Measurements from ENCODE around the gene ATOH8. TPM values are rescaled to one million over a fixed set of nuclear protein-coding genes. Genes with fewer than 3 reads are reported as not detected.
A peak's percentile ranks its signal among the peaks of the same experiment; 100 is the strongest.

Gene ATOH8
- total and polyA plus RNA-seq, 2 donors (not counting 3 experiments of a cell fraction or from before 2014, with no cell fraction given): 10.3 to 12.8 TPM

- H4K20me1 ChIP-seq (replicated peaks; ENCODE audit: control insufficient read depth, extremely low read depth, insufficient read depth, low read length): no peaks in the 10 kb centered on the region
- H3K36me3 ChIP-seq (ENCODE audit: control insufficient read depth in 2 of 2, extremely low read depth in 1 of 2, insufficient read depth in 2 of 2, low read length in 2 of 2): no peaks in the 10 kb centered on the region
- H3K27me3 ChIP-seq (ENCODE audit: control insufficient read depth in 2 of 2, insufficient read depth in 2 of 2, low read length in 2 of 2): no peaks in the 10 kb centered on the region
- no peak overlapping the region for H3K27ac ChIP-seq (ENCODE audit: insufficient read depth, low read depth, low read length)
- no peaks in the 10 kb centered on the region for H3K9me3 ChIP-seq (replicated peaks; ENCODE audit: control insufficient read depth, insufficient read depth, low read length)
- H3K9me1 ChIP-seq (replicated peaks; ENCODE audit: control insufficient read depth, extremely low read depth, insufficient read depth, low read length): no peaks in the 10 kb centered on the region
- intact Hi-C loops (cut with micrococcal nuclease) (no loop called here), dilution Hi-C loops (cut with MboI; ENCODE audit: extremely low pct_ligation_motif_present, low sequenced_read_pairs) (no loop called here)
- peak; percentile 47 for FAIRE-seq
- BruUV-seq (replicated peaks): no TSS peak
- peak overlapping the region; percentile 2 for H2AFZ ChIP-seq (ENCODE audit: low read depth, low read length)
- ChIA-PET POLR2A (no interaction called here), CTCF (interaction anchor here (0.8 to 2.3 kb wide), 9 partner anchors 18 to 283 kb away, joined by 3 to 126 read pairs (median 9); partner anchors contain the start of gene ATOH8)
- peak; percentile 21 for DNase-seq (ENCODE audit: low read depth, low spot score)
- H3K4me2 ChIP-seq (ENCODE audit: insufficient read depth, low read length): no peak overlapping the region
- H3K4me1 ChIP-seq (ENCODE audit: control insufficient read depth, extremely low read depth, insufficient read depth, low read length): peaks cover 25% of the 10 kb centered on the region
- H3K4me3 ChIP-seq (replicated peaks in 1 of 3; ENCODE audit: insufficient read depth in 1 of 3, low read depth in 1 of 3, low read length in 3 of 3): no peak overlapping the region
- TF ChIP-seq EZH2 (IDR thresholded peaks at IDR 0.05; ENCODE audit: borderline replicate concordance, low read depth, low read length, severe bottlenecking): no peak
- no peak for TF ChIP-seq POLR2AphosphoS5 (IDR thresholded peaks at IDR 0.05; ENCODE audit: insufficient read depth, low read depth, low read length)
- TF ChIP-seq GATA2 (IDR thresholded peaks at IDR 0.05; ENCODE audit: insufficient read depth, insufficient read length, low read depth, low read length): no peak
- no peak for TF ChIP-seq CTCF (IDR thresholded peaks at IDR 0.05; ENCODE audit: extremely low read depth in 1 of 2, insufficient read depth in 1 of 2, low read depth in 1 of 2, low read length in 2 of 2)
- no peak for TF ChIP-seq MAX (IDR thresholded peaks at IDR 0.05; ENCODE audit: insufficient read depth, insufficient read length)
- no peak for TF ChIP-seq POLR2A (IDR thresholded peaks at IDR 0.05; ENCODE audit: low read depth, low read length)
- no peak for TF ChIP-seq MYC (IDR thresholded peaks at IDR 0.05; ENCODE audit: low read depth, low read length)
- no peak for TF ChIP-seq JUN (IDR thresholded peaks at IDR 0.05; ENCODE audit: borderline replicate concordance, insufficient read depth, insufficient read length, low read depth)
- no peak for TF ChIP-seq FOS (IDR thresholded peaks at IDR 0.05; ENCODE audit: borderline replicate concordance, insufficient read depth, low read length)
- H3K9ac ChIP-seq (replicated peaks; ENCODE audit: extremely low read depth, insufficient read depth, low read length): no peak overlapping the region
- no peaks in the 10 kb centered on the region for H3K79me2 ChIP-seq (ENCODE audit: control insufficient read depth, insufficient read depth, low read length)
Observed at GRCh38 chr2:85796341-85797262, 42.8 kb downstream of the ATOH8 start.

Data from endothelial cell of umbilical vein (primary cell).